NT2/D1 (cell line): ENCODE results near the gene LRRC73.

Source experiments
- SUZ12 ChIP-seq: IDR thresholded peaks from 2 replicates; pipeline ENCODE4 v1.6.1; 2011; ENCODE audit not compliant: insufficient read length, insufficient read depth; ENCODE audit errors: extremely low read depth
- ZNF274 ChIP-seq: IDR thresholded peaks from 2 replicates; pipeline ENCODE4 v1.6.1; 2011; ENCODE audit warnings: mild to moderate bottlenecking, low read depth, low read length

DNA sequence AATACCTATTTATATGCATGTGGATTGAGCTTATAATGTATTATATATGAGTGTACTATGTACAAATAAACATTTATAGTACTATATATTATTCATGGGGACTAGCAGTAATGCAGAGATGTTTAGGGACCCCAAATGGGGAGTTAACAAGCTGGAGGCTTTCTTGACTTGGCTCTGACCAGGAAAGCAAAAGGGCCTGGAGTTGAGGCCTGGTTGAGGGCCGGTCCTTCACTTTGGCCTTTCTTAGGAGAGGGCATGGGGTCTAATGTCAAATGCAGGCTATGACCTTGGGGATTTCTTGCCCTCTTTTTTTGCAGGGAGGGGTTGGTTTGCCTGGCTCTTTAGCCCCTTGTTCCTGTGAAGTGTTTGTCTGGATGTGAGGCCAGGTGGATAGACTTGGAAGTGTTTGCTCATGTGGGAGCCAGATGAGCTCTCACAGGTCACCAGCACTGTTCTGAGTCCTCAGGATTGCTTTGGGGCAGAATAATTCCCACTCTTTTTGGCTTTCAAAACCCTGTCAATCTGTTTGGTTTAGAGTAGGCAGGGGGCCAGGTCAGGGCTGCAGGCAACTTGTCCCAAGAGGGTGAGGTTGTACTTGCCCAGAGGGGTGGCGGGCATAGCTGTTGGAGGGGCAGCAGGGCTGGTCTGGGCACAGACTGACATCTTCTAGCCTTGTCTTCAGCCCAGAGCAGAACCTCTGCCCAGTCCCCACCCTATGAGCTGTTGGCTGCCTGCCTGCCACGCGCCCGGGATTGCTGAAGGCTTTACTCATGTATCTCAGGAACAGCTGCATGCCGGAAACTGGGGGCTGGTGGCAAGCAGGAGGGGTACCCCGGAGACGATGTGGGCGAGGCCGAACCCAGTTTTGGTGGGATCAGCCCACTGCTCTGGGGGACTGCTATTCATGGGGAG, 18.1 kb downstream of the LRRC73 start:
- TF ChIP-seq SUZ12 (no peak), ZNF274 (no peak)
